Activated CD4-positive, alpha-beta T cell treated with anti-CD3 and anti-CD28 coated beads for 48 hours (primary cell): ENCODE results near the gene SKI.

Experiments
- DNase-seq: peaks from one replicate; pipeline ENCODE4 v3.0.0-alpha.2; 2020

Gene SKI

DNA sequence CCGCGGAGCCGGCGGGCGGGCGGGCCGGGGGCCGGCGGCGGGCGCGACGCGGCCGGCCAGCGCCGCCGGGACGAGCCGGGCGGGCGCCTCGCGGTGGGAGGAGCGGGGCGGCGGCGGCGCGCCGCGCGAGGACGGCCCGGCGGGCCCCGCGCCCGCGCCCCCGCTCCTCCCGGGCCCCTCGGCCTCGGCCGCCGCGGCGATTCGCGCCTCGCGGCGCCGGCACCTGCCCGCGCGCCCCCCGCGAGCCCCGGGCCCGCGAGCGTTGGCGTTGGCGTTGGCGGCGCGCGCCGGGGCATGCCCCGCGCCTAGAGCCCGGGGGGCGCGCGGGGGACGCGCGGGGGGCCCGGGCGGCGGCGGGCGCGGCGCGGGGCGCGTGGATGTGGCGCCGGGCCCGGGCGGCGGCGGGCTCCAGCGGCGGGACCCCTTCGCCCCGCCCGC lies at the start of gene SKI:
TSS of gene SKI (plus strand) at position 163 of the 438 bp plus-strand sequence. CDS start 448 bp downstream, outside the sequence.
- no peak for DNase-seq

DNA sequence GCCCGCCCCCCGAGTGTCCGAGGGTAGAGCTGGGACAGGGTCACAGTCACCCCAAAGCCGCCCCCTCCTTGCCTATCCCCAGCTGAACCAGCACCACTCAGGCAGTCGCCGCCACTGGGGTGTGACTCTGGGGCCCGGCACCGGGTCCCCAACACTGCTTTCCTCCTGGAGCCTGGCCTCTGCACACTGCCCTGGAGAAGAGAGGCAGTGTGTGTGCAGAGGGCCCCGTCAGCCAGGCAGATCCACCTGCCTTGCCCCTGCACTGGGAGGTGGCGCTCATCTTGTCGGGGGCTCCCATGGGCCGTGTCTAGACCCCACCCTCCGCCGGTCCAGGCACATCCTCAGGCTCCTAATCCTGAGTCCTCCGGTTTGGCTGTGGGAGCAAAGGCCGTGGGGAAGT lies 49.2 kb upstream of the SKI start:
- DNase-seq = no peak

DNA sequence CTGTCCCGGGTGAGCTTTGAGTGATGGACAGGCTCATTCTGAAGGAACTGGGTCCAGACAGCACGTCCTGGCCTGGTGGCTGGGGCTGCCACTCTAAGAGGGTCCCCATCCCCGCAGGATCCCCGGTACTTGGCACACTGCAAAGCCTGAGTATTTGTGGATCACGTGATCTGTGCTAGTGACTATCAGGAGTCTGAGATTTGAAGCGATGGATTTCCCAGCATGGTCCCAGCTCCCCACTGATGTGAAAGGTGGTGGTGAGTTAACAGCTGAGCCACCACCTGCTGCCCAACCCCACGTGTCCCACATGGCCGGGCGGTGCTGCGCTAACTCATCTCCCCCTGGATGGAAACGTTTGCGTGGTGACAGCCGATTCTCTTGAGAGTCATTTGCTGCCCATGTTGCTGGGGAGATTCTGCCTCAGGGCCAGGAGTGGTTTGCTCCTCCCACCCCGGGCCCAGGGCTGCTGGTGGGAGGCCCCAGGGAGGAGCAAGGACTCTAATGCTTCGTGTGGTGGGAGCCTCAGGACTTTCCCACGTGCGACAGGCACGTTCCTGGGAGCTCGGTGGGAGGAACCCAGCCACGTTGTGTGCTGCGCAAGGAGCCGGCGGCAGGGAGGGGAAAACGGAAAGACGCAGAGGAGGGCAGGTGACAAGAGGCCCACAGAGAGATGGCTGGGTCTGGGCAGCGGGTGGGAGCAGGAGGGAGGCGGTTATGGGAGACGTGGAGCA lies 48.7 kb upstream of the SKI start:
- no peak for DNase-seq

DNA sequence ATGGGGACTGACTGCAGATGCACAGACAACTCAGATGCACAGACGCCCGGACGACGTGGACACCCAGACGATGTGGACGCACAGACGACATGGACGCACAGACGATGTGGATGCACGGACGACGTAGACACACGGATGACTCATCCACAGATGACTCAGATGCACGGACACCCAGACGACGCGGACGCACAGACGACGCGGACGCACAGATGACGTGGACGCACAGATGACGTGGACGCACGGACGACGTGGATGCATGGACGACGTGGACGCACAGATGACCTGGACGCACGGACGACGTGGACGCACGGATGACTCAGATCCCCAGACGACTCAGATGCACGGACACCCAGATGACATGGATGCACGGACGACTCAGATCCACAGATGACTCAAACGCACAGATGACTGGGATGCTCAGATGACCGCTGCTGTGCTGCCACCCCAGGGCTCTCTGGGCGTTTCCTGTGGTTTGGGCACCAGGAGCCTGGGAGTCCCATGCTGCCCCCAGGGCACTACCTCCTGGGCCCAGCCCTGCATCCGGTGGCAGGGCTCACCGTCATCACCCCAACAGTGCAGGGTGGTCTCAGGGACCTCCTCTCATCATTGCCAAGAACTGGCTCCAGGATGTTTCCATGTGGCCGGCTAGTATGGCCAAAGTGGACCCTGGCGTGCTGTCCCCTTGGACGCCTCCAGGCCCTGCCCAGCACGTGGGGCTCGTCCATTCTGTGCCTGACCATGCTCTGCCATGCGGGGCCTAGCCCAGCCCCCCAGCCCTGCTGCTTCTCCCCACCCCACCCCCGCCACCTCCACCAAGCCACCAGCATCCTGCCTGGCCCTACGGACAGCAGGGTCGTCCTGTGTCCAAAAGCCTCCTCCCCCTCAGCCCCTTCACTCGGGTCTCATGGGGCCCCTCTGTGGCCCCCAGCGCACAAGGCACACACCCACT lies 47.5 kb upstream of the SKI start:
- DNase-seq = no peak

DNA sequence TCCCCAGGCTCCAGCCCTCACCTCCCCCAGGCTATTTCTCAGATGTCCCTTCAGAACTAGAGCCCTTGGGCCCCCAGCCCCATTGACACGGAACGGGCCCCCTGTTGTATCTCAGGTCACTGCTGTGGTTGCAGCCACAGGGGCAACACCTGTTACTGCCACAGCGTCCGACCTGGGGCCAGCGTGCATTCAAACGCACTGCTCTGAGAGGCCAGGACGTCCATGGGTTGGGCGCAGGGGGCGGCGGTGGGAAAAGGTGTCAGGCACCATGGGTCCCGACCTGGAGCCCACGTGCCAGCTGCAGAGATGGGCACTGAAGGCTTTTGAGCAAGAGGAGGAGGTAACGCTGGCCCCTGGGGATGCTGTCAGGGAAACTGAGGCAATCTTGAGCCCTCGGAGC lies 46.8 kb upstream of the SKI start:
- DNase-seq = no peak

DNA sequence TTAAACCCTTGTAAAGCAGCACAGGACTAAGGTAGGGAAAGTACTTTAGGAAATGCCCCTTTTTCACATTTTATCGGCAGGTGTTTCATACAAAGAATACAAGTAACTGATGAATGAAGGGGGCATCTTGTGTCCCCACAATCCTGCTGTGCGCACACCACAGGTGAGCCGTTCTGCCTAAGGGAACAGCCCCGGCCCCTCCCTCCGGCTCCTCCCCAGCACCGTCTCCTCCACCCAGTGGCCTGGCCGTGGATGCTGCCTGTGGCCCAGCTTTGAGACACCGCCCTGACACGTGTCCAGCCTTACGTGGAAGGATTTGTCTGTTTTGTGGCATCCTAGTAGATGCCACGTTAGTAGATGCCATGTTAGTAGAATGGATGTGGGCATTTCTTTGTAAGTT lies 46.4 kb upstream of the SKI start:
- DNase-seq = no peak

DNA sequence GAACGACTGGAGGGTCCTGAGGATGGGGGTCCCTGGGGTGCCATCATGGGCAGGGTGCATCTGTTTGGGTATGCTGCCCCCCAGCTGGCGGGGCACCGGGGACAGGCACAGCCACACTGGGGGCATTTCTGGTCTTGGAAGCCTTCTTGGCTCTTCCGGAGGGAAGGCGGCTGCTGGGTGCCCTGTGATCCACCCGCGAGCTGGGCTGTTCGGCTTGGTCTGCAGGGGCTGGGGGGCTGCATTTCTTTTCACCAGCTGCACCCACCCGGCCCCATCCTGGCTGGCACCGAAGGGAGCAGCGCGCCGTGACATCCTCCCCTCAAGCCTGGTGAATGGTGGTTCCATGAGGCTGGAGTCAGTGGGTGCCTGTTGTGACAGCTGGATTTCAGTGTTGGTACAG lies 45.7 kb upstream of the SKI start:
- DNase-seq = no peak

DNA sequence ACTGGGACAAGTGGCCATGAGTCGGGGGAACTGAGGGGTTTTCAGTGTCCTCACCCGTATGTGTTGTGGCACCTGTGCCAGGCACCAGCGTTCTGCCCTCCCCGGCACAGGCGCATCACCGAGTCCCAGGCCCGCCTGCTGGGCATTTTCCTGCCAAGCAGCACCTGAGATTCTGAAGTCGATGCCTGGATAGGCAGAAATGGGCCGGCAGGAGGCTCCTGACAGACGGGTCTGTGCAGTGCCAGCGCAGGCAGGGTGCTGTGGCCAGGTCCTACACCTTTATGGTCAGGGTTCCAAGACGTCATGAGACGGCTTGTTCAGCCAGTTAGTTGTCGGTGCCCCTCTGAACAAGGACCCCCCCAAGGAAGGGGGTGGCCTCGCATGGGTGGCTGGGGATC lies 44.2 kb upstream of the SKI start:
- DNase-seq = no peak

DNA sequence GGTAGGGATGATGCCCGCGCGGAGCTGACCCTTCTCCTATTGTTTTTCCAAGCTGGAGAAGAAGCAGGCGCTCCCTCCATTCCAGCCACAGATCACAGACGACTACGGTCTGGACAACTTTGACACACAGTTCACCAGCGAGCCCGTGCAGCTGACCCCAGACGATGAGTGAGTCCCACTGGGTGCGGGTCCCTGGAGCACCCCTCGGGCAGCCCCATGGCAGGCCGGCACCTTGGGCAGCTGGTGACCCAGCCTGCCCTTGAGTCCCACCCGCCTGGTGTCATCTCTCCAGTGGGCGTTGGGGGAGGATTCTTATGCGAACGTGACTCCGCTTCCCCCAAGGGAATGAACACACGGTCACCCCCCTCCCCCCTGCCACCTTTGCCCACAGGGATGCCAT lies 43.6 kb upstream of the SKI start:
- DNase-seq = no peak

DNA sequence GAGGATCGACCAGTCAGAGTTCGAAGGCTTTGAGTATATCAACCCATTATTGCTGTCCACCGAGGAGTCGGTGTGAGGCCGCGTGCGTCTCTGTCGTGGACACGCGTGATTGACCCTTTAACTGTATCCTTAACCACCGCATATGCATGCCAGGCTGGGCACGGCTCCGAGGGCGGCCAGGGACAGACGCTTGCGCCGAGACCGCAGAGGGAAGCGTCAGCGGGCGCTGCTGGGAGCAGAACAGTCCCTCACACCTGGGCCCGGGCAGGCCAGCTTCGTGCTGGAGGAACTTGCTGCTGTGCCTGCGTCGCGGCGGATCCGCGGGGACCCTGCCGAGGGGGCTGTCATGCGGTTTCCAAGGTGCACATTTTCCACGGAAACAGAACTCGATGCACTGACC lies 43.2 kb upstream of the SKI start:
- DNase-seq = no peak

DNA sequence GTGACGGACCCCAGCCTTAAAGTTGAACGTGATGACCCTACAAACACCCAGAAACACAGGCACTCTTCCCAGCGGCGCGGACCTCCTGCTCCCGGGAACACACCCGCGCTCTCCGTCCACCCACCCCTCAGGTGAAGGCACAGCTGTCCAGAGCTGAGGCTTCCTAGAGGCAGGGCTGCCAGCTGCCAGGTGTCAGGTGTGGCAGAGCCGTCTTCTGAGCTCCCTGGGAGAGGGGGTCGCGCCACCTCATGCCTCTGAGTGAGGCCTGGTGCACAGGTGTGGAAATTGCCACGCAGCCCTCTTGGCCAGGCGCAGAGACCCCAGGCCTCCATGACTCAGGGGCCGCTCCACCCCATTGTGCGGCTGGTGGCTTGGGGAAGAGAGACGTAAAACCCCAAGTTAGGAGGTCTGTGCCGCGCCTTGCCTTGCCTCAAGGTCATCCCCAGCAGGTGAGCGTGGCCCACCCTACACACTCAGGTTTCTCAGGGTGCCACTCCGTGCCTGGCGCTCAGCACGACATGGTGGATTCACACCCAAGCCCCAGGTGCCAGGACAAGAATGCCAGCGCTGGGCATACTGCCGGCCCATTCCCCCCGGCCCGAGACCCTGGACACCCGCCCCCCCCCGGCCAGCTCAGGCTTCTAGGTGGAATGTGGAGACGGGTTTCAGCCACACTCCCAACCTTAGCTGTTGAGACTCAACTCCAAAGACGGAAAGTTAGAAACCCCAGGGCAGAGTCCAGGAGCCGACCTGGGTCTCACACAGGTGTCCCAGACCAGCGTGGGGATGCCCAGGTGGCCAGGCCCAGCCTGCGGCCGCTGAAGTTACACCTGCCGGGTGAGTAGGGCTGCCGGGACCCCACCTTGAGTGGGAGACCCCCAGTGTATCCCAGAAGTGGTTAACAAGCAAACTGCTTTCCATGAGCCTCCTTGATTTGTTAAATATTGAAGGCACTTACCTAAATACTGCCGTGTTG lies 42.0 kb upstream of the SKI start:
- no peak for DNase-seq

DNA sequence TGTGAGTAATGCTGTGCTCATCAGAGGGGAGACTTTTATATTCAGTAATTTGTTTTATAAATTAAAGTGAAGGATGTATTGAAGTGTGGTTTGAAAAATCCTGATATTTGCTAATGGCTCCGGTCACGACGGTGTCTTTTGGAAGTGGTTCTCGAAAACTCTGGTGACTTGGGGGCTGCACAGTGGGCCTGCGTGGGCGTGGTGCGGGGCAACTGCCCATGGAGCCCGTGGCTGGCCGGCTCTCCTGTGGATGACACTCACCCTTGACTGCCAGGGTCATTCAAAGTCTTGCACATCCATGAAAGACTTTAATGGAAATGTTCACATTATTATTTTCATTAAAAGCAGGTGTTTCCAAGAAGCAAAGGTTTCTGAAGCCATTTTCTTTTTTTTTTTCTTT lies 41.2 kb upstream of the SKI start:
- no peak for DNase-seq

DNA sequence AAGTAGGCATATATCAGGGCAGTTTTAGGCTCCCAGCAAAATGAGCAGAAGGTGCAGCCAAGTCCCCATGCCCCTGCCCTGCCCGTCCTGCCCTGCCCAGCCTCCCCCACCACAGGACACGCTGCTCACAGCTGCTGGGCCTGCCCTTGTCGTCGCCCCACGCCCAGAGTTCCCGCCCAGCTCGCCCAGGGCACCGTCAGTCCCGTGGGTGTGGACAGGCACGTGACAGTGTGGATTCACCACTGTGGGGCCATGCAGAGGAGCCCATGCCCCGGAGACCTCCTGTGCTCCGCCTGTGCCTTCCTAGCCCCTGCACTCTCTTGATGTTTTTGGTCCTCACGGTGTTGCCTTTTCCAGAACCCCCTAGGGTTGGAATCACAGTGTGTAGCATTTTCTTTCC lies 40.5 kb upstream of the SKI start:
- no peak for DNase-seq

DNA sequence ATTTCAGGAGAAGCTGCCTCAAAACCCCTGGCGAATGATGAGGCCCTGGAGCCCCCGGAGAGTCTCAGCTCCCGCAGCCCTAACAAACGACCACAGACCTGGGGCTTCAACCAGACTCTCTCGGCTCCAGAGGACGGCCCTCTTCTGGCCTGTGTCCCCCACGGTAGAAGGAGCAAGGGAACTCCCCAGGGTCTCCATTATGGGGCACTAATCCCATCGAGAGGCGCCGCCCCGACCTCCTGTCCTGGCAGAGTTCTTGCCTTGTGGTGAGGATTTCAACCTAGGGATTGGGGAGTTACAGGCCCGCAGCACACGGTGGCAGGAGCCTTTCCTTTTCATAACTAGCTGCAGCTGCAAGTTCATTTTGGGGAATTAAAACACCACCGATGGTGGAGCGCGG lies 39.8 kb upstream of the SKI start:
- no peak for DNase-seq

DNA sequence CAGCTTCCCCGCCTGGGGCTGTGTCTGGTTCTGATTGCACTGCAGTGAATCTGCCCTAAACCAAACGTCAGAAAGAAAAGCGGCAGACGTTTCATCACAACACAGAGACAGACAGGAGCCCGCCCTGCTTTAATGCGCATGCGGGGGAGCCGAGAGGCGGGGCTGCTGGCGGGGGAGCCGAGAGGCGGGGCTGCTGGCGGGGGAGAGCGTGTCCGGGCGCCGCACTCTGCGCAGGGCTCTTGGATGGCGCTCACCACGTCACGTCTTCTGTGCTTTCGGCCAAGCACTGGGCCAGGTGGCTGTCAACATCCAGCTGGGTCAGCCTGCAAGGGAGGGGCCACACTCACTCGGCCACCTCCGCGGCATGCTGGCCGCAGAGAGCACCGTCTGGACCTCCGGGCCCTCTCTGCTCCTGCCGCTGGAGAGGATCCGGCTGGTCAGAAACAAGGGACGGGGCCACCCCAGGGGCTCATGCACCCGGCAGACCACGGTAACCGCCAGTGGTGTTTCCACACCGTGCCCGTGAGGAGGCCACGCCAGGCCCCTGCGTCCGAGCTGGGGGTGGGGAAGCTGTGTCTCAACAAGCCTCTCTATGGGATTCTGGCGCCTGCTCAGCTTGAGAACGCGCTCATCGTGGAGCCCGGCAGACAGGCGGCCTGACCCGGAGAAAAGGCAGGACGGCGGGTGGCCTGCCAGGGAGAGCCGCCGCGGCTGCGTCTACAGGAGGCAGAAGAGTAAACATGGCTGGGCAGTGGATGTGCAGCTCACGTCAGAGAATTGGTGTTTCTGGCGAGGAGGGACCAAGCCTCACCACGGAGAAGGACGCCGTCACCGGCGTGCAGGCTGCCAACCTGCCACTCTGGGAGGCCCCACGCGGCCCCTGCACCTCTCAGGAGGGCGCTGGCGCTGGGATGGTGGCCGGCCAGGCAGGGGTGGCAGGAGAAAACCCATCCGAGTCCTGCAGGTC lies 38.4 kb upstream of the SKI start:
- peak; percentile 93 for DNase-seq

DNA sequence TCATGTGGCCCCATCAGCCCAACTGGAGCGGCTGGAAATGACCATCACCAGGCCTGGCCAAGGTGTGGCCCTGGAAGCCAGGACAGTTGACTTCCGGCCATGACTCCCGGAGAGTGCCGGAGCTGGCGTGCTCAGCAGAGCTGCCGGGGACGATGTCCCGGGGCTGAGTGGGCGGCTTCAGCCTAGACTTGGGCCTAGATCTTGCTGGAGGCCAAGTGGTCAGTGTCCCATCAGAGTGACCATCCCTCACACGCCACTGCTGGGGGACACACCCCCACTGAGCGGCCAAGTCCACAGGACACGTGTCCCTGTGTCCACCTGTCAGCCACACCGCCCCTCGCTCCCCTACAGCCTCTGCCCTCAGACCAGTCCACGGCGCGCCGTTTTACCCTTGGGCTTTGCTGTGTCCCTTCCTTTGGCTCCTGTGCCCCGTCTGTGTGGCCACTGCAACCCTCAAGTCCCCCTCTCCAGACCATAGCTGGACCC lies 37.6 kb upstream of the SKI start:
- no peak for DNase-seq

DNA sequence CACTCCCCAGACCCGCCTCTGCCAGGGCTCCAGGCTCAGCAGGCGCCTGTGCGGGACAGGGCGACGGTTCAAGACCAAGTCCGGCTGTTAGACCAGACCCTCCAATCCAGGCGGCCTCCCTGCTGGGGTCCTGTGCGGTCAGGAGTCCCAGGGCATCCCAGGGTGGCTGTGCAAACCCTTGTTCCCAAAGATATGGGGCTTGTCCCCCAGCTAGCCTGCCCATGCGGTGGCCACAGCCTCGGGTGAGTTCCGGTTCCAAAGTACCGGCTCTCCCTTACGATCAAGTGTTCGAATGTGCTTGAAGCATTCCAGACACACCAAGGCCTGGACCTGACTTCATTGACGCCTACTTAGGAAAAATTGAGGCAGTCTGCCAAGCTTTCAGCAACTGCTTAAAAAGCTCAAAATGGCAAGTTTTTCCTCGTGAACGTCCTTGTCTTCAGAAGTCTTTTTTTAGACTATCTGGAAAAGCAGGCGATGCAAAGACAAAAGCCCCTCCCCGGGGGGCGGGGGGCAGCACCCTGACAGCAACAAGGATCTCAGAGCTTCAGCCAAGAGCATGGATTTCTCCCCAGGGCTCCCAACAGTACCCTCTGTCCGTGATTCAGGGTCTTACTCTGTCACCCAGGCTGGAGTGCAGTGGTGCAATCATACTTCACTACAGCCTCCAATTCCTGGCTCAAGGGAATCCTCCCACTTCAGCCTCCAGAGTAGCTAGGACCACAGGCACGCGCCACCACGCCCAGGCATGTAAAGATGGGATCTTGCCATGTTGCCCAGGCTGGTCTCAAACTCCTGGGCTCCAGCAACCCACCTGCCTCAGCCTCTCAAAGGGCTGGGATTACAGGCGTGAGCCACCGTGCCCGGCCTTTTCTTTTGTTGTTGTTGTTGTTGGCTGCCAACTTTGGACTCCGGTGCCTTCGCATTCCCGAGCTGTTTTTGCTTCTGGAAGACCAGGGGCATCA lies 35.8 kb upstream of the SKI start:
- DNase-seq = no peak

DNA sequence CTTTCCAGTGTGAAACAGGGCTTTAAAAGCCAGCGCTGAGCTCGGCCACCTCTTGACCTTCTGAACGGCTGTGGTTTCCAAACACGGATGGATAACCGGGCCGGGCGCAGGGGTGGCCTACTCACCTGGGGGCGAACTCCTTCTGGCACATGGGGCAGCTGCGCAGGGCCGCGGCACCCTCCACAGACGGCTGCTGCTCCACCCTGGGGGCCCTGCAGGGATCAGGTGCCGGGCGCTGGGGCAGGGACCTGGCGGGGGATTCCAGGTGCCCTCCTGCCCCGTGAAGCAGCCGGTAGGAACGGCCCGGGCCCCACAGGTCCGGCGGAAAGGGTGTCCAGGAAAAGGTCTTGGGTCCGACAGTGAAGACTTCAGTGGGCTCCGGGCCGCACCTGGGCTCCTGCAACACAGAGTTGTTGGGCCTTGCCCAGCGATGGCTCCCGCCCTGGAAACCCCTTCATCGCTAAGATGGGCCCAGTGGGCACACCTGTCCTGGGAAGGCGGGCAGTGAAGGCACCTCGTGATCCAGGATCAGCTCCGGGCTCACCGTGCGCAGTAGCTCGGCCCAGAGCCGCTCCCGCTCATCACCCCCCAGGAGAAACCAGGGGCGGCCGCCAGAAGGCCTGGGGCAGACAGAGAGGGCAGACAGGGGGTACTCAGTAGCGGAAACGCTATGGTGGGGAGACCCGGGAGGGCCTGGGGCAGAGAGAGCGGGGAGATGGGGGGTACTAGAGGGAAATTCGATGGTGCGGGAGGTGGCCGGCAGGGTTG lies 34.4 kb upstream of the SKI start:
- no peak for DNase-seq

DNA sequence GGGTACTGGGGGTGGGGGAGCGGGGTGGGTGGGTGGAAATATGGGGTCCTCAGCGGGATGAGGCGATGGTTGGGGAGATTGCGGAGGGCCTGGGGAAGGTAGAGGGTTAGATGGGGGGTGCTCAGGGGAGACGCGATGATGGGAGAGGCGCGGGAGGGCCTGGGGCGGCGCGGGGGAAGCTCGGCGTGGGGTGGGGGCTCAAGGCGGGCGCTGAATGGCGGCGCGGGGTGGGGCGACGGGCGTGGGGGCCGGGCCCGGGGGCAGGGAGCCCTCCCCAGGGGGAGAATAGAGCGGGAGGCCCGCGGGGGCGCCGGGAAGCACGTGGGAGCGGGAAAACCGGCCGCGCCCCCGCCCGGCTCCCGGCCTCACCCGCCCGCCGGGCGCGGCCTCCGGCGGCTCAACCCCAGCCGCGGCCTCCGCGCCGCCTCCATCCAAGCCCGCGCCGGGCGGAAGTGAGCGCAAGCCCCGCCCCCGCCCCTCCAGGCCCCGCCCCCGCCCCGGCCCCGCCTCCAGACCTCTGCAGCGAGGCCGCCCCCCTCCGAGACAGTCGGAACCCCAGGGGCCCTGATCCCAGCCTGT lies 33.7 kb upstream of the SKI start, which contains the start of gene FAAP20:
TSS of gene FAAP20 (minus strand) at position 454 of the 579 bp plus-strand sequence. CDS start at position 431, 23 bp downstream.
- DNase-seq = peak; percentile 77
